Lower leg skin (tissue), 3 donors: ENCODE measurements around the gene GOLGA6C.
"Not testable (repeated sequence)": the region's sequence is repeated elsewhere in the genome, so short reads cannot be mapped to it uniquely, and the experiment has no call there.

Source experiments
- POLR2A ChIP-seq, 2 donors: fragments of 450-650 bp; IDR thresholded peaks; one replicate each; pipeline ENCODE4 v1.6.1; 2016 to 2017; ENCODE audit warnings: antibody characterized with exemption in 2 of 2, mild to moderate bottlenecking in 1 of 2, moderate library complexity in 1 of 2
- TF ChIP-seq, protein P1 (sequence below), 3 donors: fragments of 450-650 bp; IDR thresholded peaks; one replicate each; pipeline ENCODE4 v1.5.1; 2016; ENCODE audit warnings: antibody characterized with exemption in 3 of 3, mild to moderate bottlenecking in 3 of 3, moderate library complexity in 2 of 3

DNA sequence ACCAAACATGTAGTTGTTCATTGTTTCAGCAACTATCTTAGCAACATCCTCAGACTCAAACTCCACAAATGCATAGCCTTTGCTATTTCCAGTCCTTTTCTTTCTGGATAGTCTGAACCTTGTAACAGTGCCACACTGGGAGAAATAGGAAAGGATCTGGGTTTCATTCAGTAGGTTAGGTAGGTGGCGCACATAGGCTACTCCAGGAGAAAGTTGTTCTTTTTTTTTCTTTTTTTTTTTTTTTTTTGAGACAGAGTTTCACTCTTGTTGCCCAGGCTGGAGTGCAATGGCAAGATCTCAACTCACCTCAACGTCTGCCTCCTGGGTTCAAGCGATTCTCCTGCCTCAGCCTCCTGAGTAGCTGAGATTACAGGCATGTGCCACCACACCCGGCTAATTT is 5.8 kb upstream of the GOLGA6C start:
- TF ChIP-seq POLR2A (IDR thresholded peaks at IDR 0.05): not testable (repeated sequence)
- TF ChIP-seq, protein P1, sequence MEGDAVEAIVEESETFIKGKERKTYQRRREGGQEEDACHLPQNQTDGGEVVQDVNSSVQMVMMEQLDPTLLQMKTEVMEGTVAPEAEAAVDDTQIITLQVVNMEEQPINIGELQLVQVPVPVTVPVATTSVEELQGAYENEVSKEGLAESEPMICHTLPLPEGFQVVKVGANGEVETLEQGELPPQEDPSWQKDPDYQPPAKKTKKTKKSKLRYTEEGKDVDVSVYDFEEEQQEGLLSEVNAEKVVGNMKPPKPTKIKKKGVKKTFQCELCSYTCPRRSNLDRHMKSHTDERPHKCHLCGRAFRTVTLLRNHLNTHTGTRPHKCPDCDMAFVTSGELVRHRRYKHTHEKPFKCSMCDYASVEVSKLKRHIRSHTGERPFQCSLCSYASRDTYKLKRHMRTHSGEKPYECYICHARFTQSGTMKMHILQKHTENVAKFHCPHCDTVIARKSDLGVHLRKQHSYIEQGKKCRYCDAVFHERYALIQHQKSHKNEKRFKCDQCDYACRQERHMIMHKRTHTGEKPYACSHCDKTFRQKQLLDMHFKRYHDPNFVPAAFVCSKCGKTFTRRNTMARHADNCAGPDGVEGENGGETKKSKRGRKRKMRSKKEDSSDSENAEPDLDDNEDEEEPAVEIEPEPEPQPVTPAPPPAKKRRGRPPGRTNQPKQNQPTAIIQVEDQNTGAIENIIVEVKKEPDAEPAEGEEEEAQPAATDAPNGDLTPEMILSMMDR (IDR thresholded peaks at IDR 0.05): not testable (repeated sequence)
